B cell (primary cell): ENCODE data around the gene SYNE2.

Experiments used
- EZH2 ChIP-seq: IDR thresholded peaks from 2 replicates; pipeline ENCODE4 v1.6.1; 2012; ENCODE audit warnings: borderline replicate concordance, low read depth, mild to moderate bottlenecking, moderate library complexity, low read length; ENCODE audit not compliant: insufficient read depth, poor library complexity, severe bottlenecking
- TF ChIP-seq, protein P1 (sequence below): fragments of 200-600 bp; IDR thresholded peaks from one replicate; pipeline ENCODE4 v1.8.0; 2022; ENCODE audit warnings: antibody characterized with exemption, mild to moderate bottlenecking

DNA sequence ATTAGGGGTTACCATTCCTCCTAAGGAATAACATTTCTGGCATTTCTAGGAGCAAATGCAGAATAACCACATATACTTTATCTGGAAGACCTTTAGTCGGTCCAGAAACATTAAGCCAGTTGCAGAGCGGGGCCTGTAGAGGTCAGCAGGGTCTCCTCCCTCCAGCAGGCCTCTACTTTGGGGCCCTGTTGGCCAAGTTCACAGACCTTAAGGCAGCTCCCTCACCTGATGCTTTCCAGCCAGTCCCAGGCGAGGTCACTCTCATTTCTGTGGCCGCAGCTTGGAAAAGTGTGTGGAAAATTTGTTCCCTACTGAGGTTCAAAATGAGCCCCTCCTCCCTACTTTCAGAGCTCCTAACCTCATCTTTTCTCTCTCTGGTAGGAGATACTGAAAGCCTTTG, 367.3 kb downstream of the SYNE2 start:
- TF ChIP-seq, protein P1, sequence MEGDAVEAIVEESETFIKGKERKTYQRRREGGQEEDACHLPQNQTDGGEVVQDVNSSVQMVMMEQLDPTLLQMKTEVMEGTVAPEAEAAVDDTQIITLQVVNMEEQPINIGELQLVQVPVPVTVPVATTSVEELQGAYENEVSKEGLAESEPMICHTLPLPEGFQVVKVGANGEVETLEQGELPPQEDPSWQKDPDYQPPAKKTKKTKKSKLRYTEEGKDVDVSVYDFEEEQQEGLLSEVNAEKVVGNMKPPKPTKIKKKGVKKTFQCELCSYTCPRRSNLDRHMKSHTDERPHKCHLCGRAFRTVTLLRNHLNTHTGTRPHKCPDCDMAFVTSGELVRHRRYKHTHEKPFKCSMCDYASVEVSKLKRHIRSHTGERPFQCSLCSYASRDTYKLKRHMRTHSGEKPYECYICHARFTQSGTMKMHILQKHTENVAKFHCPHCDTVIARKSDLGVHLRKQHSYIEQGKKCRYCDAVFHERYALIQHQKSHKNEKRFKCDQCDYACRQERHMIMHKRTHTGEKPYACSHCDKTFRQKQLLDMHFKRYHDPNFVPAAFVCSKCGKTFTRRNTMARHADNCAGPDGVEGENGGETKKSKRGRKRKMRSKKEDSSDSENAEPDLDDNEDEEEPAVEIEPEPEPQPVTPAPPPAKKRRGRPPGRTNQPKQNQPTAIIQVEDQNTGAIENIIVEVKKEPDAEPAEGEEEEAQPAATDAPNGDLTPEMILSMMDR, result no peak
- no peak for TF ChIP-seq EZH2
